T-helper 2 cell treated with Interferon-gamma antibody and Interleukin-4, amounts not matched to agents 5 μg/mL and 100 μg/mL, for 36 hours (primary cell): ENCODE measurements around the gene OR51E1.

ENCODE experiments used
- DNase-seq: peaks from one replicate; pipeline ENCODE4 v3.0.0; 2021; ENCODE audit warnings: low spot score
- H3K27ac Mint-ChIP-seq: one replicate; pipeline ENCODE4 v1.8.0; 2021; ENCODE audit warnings: mild to moderate bottlenecking, mixed read lengths
- H3K27me3 Mint-ChIP-seq: one replicate; pipeline ENCODE4 v1.8.0; 2021; ENCODE audit warnings: low read depth, mixed read lengths
- H3K36me3 Mint-ChIP-seq: one replicate; pipeline ENCODE4 v1.8.0; 2021; ENCODE audit warnings: low read depth, mixed read lengths
- H3K4me1 Mint-ChIP-seq: one replicate; pipeline ENCODE4 v1.8.0; 2021; ENCODE audit warnings: low read depth, mixed read lengths
- H3K4me3 Mint-ChIP-seq: one replicate; pipeline ENCODE4 v1.8.0; 2022; ENCODE audit warnings: mild to moderate bottlenecking, moderate library complexity, mixed read lengths
- H3K9me3 Mint-ChIP-seq: one replicate; pipeline ENCODE4 v1.8.0; 2021; ENCODE audit warnings: mixed read lengths

OR51E1 gene

DNA sequence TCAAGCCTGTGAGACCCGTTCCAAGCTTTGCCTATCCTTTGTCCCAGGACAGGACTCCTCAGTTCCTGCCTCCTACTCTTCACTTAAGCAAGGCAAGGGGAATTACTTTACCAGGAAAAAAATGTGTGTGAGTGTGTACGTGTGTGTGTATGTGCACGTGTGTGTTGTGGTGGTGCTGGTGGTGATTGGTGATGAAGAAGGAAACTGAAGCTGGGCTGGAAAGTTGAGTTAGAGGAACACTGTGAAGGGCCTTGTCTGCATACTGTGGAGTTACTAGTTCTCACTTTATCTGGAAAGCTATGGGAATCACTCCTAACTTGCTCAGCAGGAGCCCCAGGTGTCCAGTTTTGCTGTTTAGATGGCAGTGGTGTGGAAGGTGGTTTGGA, 6.1 kb upstream of the OR51E1 start:
- Mint-ChIP-seq H3K4me1 (no peaks in the 10 kb centered on the region), H3K9me3 (no peaks in the 10 kb centered on the region), H3K27ac (no peak overlapping the region), H3K4me3 (no peak overlapping the region), H3K27me3 (peaks cover 1% of the 10 kb centered on the region), H3K36me3 (no peaks in the 10 kb centered on the region)
- DNase-seq = no peak

DNA sequence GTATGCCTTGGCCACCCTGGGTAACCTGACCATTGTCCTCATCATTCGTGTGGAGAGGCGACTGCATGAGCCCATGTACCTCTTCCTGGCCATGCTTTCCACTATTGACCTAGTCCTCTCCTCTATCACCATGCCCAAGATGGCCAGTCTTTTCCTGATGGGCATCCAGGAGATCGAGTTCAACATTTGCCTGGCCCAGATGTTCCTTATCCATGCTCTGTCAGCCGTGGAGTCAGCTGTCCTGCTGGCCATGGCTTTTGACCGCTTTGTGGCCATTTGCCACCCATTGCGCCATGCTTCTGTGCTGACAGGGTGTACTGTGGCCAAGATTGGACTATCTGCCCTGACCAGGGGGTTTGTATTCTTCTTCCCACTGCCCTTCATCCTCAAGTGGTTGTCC, 3.9 kb upstream of the OR51E1 start:
- no peak for DNase-seq
- Mint-ChIP-seq H3K9me3 (no peaks in the 10 kb centered on the region), H3K27ac (no peak overlapping the region), H3K4me3 (no peak overlapping the region), H3K4me1 (no peaks in the 10 kb centered on the region), H3K27me3 (no peaks in the 10 kb centered on the region), H3K36me3 (no peaks in the 10 kb centered on the region)

DNA sequence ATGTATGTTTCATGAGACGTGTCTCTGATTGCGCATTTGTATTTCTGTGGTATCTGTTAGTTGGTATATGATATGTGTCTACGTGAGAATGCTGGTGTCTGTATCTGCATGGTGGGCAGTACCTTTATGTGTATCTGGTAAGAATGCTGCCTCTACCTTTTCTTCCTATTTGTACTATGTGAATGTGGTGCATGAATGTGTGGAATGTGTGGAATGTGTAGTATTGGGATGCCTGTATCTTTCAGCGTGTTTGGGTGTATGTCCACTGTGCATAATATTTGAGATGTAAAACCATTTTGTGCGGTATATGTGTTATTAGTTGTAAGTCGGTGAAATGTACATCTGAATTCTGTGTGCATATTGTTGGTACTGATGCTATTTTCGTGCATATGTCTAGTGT, 2.3 kb upstream of the OR51E1 start:
- Mint-ChIP-seq H3K27me3 (no peaks in the 10 kb centered on the region), H3K4me3 (no peak overlapping the region), H3K27ac (no peak overlapping the region), H3K9me3 (no peaks in the 10 kb centered on the region), H3K4me1 (no peaks in the 10 kb centered on the region), H3K36me3 (no peaks in the 10 kb centered on the region)
- DNase-seq = no peak

DNA sequence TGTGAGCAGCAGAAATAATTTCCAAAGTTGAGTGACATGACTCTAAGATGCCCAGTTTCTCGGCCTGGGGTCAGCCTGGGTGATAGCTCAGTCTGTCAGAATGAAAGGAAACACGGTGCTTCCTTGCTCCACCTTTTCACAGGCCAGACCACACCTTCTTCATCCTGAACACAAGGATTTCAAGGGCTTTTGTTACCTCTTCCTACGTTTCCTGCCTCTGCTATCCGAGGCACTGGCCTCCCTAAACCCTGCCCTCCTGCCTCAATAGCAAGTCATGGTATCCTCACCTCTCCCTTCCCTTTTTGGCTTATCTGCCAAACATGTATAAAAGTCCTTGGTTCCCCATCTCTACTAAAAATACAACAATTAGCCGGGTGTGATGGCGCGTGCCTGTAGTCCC, 1.7 kb upstream of the OR51E1 start:
- Mint-ChIP-seq H3K4me3 (no peak overlapping the region), H3K27ac (no peak overlapping the region), H3K36me3 (no peaks in the 10 kb centered on the region), H3K27me3 (no peaks in the 10 kb centered on the region), H3K4me1 (no peaks in the 10 kb centered on the region), H3K9me3 (no peaks in the 10 kb centered on the region)
- DNase-seq = no peak

DNA sequence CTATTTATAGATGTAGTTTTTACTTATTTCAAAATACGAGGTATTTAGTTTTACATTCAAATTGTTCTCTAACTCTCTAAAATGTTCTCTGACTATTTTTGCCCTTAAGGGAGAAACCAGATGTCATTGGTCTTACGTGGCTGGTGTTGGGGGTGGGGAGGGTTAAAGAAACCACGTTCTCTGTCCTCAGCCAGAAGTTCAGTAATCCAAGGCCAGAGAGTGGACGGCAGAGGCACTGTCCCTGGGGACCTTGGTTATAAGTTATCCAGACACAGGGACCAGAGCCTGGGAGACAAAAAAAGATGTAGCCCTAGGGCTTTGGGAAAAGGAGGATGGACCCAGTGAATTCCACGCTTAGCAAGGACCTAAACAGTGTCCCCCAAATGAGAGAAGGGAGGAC, 706 bp upstream of the OR51E1 start:
- no peaks in the 10 kb centered on the region for H3K9me3 Mint-ChIP-seq
- H3K4me3 Mint-ChIP-seq = no peak overlapping the region
- DNase-seq = no peak
- no peaks in the 10 kb centered on the region for H3K27me3 Mint-ChIP-seq
- no peak overlapping the region for H3K27ac Mint-ChIP-seq
- no peaks in the 10 kb centered on the region for H3K36me3 Mint-ChIP-seq
- no peaks in the 10 kb centered on the region for H3K4me1 Mint-ChIP-seq

DNA sequence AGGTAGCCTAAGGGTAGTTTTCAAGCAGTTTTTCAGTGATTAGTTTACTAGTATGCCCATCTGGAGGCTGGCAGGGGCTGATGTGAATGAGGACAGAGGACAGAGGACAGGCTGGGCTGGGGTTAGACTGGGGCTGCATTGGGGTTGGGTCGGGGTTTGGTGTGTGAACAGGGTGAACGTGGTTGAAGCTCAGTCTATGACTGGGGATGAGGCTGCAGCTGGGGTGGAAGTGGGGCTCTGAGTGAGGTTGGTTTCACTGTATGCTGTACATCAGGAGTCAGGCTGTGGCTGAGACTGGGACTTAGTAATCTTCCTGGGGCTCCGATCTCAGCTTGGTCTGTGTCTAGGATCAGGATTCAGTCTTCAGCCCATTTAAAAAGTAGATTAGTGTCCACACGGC, 451 bp downstream of the OR51E1 start:
- Mint-ChIP-seq H3K36me3 (no peaks in the 10 kb centered on the region), H3K27ac (no peak overlapping the region), H3K9me3 (no peaks in the 10 kb centered on the region), H3K27me3 (no peaks in the 10 kb centered on the region), H3K4me1 (no peaks in the 10 kb centered on the region), H3K4me3 (no peak overlapping the region)
- DNase-seq = no peak

DNA sequence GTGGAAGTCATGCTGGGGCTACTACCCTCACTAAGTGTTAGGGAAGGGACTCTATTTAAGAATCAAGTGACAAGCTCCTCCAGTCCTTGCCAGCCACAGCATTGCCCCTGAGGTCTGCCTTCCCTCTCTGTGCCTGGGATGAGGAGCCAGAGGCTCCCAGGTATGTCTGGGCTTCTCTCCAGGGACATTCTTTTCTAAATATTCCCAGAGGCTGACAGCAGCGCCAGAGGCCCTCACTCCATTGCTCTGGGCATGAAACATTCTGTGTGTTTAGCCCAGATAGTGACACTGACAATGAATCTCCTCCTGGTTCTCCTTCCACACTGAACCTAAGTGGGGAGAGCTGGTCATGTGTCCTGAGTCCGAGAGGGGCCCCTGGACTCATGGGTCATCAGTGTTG, 2.2 kb downstream of the OR51E1 start:
- no peak overlapping the region for H3K4me3 Mint-ChIP-seq
- no peaks in the 10 kb centered on the region for H3K4me1 Mint-ChIP-seq
- H3K27me3 Mint-ChIP-seq = peaks cover 4% of the 10 kb centered on the region
- no peak overlapping the region for H3K27ac Mint-ChIP-seq
- no peak for DNase-seq
- H3K36me3 Mint-ChIP-seq = no peaks in the 10 kb centered on the region
- no peaks in the 10 kb centered on the region for H3K9me3 Mint-ChIP-seq

DNA sequence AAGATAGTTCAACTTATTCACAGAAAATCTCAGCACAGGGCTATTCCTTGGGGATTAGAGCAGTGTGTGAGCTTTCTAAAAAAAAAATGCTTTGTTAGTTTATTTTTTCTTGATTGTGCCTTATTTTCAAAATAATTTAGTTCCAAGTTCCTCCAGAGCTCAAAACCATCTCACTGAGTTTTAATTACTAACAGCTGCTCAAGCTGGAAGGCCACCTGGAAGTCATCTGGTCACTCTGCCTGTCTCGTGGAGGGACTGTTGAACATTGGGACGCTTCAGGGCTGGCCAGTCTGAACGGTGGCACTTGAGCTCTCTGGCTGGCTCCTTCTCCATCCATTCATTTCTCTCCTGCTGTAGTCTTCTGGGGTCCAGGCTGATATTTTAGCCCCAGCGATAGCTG, 4.0 kb downstream of the OR51E1 start:
- Mint-ChIP-seq H3K27me3 (peaks cover 4% of the 10 kb centered on the region), H3K27ac (no peak overlapping the region), H3K36me3 (no peaks in the 10 kb centered on the region), H3K4me3 (no peak overlapping the region), H3K9me3 (no peaks in the 10 kb centered on the region), H3K4me1 (no peaks in the 10 kb centered on the region)
- DNase-seq = no peak

DNA sequence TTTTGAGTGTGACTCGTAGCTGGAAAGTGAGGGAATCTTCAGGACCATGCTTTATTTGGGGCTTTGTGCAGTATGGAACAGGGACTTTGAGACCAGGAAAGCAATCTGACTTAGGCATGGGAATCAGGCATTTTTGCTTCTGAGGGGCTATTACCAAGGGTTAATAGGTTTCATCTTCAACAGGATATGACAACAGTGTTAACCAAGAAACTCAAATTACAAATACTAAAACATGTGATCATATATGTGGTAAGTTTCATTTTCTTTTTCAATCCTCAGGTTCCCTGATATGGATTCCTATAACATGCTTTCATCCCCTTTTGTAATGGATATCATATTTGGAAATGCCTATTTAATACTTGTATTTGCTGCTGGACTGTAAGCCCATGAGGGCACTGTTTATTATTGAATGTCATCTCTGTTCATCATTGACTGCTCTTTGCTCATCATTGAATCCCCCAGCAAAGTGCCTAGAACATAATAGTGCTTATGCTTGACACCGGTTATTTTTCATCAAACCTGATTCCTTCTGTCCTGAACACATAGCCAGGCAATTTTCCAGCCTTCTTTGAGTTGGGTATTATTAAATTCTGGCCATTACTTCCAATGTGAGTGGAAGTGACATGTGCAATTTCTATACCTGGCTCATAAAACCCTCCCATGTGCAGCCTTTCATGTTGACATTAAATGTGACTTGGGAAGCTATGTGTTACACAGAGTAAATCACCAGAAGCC, 11.0 kb downstream of the OR51E1 start:
- Mint-ChIP-seq H3K4me3 (no peak overlapping the region), H3K9me3 (no peaks in the 10 kb centered on the region), H3K27ac (no peak overlapping the region), H3K27me3 (peaks cover 4% of the 10 kb centered on the region), H3K36me3 (no peaks in the 10 kb centered on the region), H3K4me1 (peaks cover 3% of the 10 kb centered on the region)
- no peak for DNase-seq

DNA sequence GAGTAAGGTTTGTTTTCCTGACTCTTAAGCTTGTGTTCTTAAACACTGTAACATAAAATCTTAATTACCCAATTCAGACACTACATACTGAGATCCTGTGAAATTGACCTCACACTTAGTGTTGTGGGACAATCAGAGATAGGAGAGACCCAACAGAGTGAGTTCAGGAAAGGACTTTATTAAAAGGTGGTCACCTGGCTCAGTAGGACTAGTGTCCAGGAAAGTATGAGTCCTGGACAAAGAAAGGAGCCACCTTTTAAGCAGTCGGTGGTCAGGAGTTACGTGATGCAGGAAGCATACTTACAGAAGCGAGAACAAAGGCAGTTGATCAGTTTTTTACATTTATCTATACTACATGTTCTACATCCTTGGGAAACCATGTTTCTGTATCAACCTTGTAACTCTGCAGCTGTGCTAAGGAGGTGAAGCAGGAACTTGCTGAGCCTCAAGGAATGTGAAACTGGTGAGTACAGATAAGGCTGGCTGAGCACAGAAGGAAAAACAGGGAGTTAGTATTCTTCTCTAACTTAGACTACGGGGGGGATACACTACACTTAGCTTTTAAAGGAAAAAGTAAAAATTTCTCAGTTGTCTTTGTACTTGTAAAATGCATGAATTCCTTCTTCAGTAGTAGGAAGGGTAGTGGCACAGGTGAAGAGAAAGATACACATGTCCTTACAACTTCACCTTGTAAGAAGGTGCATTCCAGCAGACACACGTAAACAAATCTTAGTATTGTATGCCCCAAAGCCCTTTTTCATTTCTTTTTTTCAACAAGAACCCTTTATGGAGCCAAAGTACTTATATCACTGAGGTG, 15.1 kb downstream of the OR51E1 start:
- Mint-ChIP-seq H3K27me3 (peaks cover 2% of the 10 kb centered on the region), H3K27ac (no peak overlapping the region), H3K36me3 (no peaks in the 10 kb centered on the region), H3K4me3 (no peak overlapping the region), H3K9me3 (no peaks in the 10 kb centered on the region), H3K4me1 (peaks cover 3% of the 10 kb centered on the region)
- DNase-seq = no peak

DNA sequence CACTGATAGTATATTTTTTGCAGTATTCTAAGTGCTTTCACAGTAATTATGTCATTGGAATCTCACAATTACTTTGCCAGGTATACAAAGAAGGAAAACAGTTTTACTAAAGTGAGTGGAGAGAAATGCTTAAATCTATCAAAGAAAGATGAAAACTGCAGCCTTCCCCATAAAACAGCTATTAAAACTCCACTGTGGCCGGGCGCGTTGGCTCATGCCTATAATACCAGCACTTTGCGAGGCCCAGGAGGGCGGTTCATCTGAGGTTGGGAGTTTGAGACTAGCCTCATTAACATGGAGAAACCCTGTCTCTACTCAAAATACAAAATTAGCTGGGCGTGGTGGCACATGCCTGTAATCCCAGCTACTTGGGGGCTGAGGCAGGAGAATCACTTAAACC, 19.1 kb downstream of the OR51E1 start:
- peaks cover 2% of the 10 kb centered on the region for H3K27me3 Mint-ChIP-seq
- H3K27ac Mint-ChIP-seq = no peak overlapping the region
- H3K4me1 Mint-ChIP-seq = no peaks in the 10 kb centered on the region
- DNase-seq = no peak
- H3K9me3 Mint-ChIP-seq = no peaks in the 10 kb centered on the region
- H3K4me3 Mint-ChIP-seq = no peak overlapping the region
- H3K36me3 Mint-ChIP-seq = no peaks in the 10 kb centered on the region

DNA sequence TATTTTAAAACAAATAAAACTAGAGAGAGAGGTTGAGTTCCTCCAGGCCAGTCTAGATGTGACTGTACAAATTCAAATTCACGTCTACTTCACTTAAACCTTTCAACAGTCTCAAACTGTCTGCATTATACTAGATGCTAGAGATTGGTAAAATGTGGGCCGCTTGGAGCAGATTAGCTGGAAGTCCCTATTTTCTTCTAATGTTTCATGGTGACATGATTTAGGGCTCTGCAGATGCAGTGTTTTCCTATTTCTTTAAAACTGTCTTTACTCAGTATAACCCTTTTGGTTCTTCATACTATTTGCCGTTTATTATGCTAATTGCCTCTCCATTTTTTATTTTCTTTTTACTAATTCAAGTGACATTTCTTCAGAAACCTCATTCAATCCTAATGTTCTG, 20.4 kb downstream of the OR51E1 start:
- DNase-seq = no peak
- Mint-ChIP-seq H3K27ac (no peak overlapping the region), H3K27me3 (peaks cover 2% of the 10 kb centered on the region), H3K4me1 (no peaks in the 10 kb centered on the region), H3K4me3 (no peak overlapping the region), H3K9me3 (no peaks in the 10 kb centered on the region), H3K36me3 (no peaks in the 10 kb centered on the region)

DNA sequence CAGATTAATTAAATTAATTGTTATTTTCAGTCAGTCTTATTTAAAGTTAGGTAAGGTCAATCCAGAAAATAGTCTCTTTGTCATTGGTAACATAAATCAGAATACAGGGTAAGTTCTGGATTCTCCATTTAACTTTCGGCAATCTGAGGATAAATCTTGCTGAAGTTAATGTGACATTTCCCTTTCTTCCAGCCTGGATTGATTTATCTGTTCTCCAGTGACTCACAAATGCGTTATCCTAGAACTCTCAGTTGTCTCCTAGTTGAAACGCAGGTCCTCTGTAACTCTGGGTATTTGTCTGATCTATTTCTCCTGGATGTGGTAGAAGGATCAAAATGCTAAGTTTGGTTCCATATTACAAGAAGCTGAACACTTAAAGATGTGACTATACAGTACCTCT, 21.0 kb downstream of the OR51E1 start:
- Mint-ChIP-seq H3K4me3 (no peak overlapping the region), H3K9me3 (no peaks in the 10 kb centered on the region), H3K27ac (no peak overlapping the region), H3K36me3 (no peaks in the 10 kb centered on the region), H3K4me1 (no peaks in the 10 kb centered on the region), H3K27me3 (peaks cover 2% of the 10 kb centered on the region)
- no peak for DNase-seq

DNA sequence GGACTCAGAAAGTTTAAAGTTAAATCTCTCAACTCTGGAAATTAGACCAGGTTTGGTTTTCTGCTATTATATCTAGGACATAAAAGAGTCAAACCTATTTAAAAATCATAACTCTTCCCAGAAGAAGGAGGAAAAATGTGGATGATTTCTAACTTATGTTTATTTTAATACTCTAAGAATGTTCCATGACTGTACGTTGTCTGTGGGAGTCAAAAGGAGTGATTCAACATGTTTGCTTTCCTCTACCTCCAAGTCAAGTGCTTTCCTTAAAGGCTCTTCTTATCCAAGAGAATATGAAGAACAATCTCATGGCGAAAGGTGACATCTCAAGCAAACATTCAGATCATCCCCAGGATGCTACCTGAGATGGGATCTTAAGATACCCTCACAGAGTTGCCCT, 21.6 kb downstream of the OR51E1 start:
- Mint-ChIP-seq H3K36me3 (no peaks in the 10 kb centered on the region), H3K9me3 (no peaks in the 10 kb centered on the region), H3K27ac (no peak overlapping the region), H3K4me3 (no peak overlapping the region), H3K4me1 (no peaks in the 10 kb centered on the region), H3K27me3 (peaks cover 2% of the 10 kb centered on the region)
- no peak for DNase-seq

DNA sequence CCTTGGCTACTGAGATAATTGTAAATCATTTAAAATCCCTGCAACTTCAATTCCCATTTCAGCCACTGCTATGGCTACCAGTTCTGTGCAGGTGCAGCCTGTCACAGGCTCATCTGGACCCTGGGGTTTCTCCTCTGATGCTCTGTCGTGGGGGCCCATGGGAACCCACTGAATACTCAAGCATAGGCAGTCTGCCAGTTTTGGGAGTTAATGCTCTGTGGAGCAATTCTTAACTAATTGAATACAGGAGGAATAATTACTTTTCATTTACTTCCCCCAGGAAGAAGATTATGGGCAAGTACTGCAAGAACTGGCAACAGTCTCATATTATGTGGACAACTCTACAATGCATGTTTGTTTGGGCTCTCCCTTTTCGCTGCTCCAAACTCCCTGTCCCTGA, 28.0 kb downstream of the OR51E1 start:
- H3K4me1 Mint-ChIP-seq = no peaks in the 10 kb centered on the region
- no peak overlapping the region for H3K4me3 Mint-ChIP-seq
- no peak for DNase-seq
- no peaks in the 10 kb centered on the region for H3K36me3 Mint-ChIP-seq
- H3K27ac Mint-ChIP-seq = no peak overlapping the region
- no peaks in the 10 kb centered on the region for H3K9me3 Mint-ChIP-seq
- no peaks in the 10 kb centered on the region for H3K27me3 Mint-ChIP-seq
